ENCODE results near the gene PRRG3. TPM values are rescaled to one million over a fixed set of nuclear protein-coding genes. Genes with fewer than 3 reads are reported as not detected.

Gene PRRG3
- total RNA-seq, 6 experiments from 2014 or later: not detected

GRCh38 chrX:151725338-151725614, 30.0 kb downstream of the PRRG3 start:
- H3K27me3 Mint-ChIP-seq (ENCODE audit: insufficient read depth): no peaks in the 10 kb centered on the region
- no peaks in the 10 kb centered on the region for H3K4me1 Mint-ChIP-seq (ENCODE audit: low read depth)
- no peaks in the 10 kb centered on the region for H3K36me3 Mint-ChIP-seq (ENCODE audit: low read depth)
- no peak overlapping the region for H3K4me3 Mint-ChIP-seq
- no peak for DNase-seq
- no peak for TF ChIP-seq CTCF (IDR thresholded peaks at IDR 0.05)
- peaks cover 3% of the 10 kb centered on the region; the same call in 1 of the 2 replicates for H3K9me3 Mint-ChIP-seq
- H3K27ac Mint-ChIP-seq: no peak overlapping the region

- no peak for TF ChIP-seq CTCF (IDR thresholded peaks at IDR 0.05)
- no peaks in the 10 kb centered on the region for H3K36me3 Mint-ChIP-seq (ENCODE audit: low read depth)
- no peaks in the 10 kb centered on the region for H3K27me3 Mint-ChIP-seq (ENCODE audit: insufficient read depth)
- no peaks in the 10 kb centered on the region for H3K4me1 Mint-ChIP-seq (ENCODE audit: low read depth)
- no peak for DNase-seq
- H3K4me3 Mint-ChIP-seq: no peak overlapping the region
- no peak overlapping the region for H3K27ac Mint-ChIP-seq
- H3K9me3 Mint-ChIP-seq: peaks cover 3% of the 10 kb centered on the region; the same call in 1 of the 2 replicates
Observed at GRCh38 chrX:151726751-151727150, 31.5 kb downstream of the PRRG3 start.

- no peak overlapping the region for H3K27ac Mint-ChIP-seq
- no peaks in the 10 kb centered on the region for H3K36me3 Mint-ChIP-seq (ENCODE audit: low read depth)
- DNase-seq: no peak
- H3K4me3 Mint-ChIP-seq: no peak overlapping the region
- no peaks in the 10 kb centered on the region for H3K4me1 Mint-ChIP-seq (ENCODE audit: low read depth)
- TF ChIP-seq CTCF (IDR thresholded peaks at IDR 0.05): no peak
- H3K27me3 Mint-ChIP-seq (ENCODE audit: insufficient read depth): no peaks in the 10 kb centered on the region
- peaks cover 3% of the 10 kb centered on the region; the same call in 1 of the 2 replicates for H3K9me3 Mint-ChIP-seq
Observed at GRCh38 chrX:151727346-151727745, 32.1 kb downstream of the PRRG3 start.

- TF ChIP-seq CTCF (IDR thresholded peaks at IDR 0.05): no peak
- Mint-ChIP-seq H3K4me1 (ENCODE audit: low read depth) (no peaks in the 10 kb centered on the region), H3K9me3 (no peaks in the 10 kb centered on the region; the same call in 1 of the 2 replicates), H3K27me3 (ENCODE audit: insufficient read depth) (no peaks in the 10 kb centered on the region), H3K27ac (no peak overlapping the region), H3K36me3 (ENCODE audit: low read depth) (no peaks in the 10 kb centered on the region), H3K4me3 (no peak overlapping the region)
- no peak for DNase-seq
Observed at GRCh38 chrX:151729056-151729725, 33.9 kb downstream of the PRRG3 start.

- H3K9me3 Mint-ChIP-seq: peaks cover 4% of the 10 kb centered on the region
- no peaks in the 10 kb centered on the region; the same call in 1 of the 2 replicates for H3K36me3 Mint-ChIP-seq (ENCODE audit: low read depth)
- peaks cover 3% of the 10 kb centered on the region; the same call in 1 of the 2 replicates for H3K27me3 Mint-ChIP-seq (ENCODE audit: insufficient read depth)
- no peak within 1 kb of the TSS for H3K27ac Mint-ChIP-seq
- TF ChIP-seq CTCF (IDR thresholded peaks at IDR 0.05): no peak
- no peaks in the 10 kb centered on the region for H3K4me1 Mint-ChIP-seq (ENCODE audit: low read depth)
- H3K4me3 Mint-ChIP-seq: no peak within 1 kb of the TSS
- DNase-seq: no peak
Observed at GRCh38 chrX:151734446-151734845, 39.2 kb downstream of the PRRG3 start, which contains the start of gene CNGA2. CNGA2 (plus strand) TSS chrX:151734746; CDS start chrX:151738484, 3,738 bp downstream.

Data from HFFc6 (cell line).